ENCODE measurements around the gene MB.

GRCh38 chr22:35594686-35595085 is 22.4 kb downstream of the MB start:
- no peak for TF ChIP-seq CTCF (IDR thresholded peaks at IDR 0.05)
- no peak for TF ChIP-seq POLR2A (IDR thresholded peaks at IDR 0.05)

Data from right lobe of liver (tissue), 4 donors.